GM21737 (cell line): ENCODE results near the gene WASHC4.
"Not testable (repeated sequence)": the region's sequence is repeated elsewhere in the genome, so short reads cannot be mapped to it uniquely, and the experiment has no call there.

Experiments
- ATAC-seq: cut with Tn5 transposase; IDR thresholded peaks from one replicate; pipeline ENCODE4 v1.9.1; 2021; ENCODE audit warnings: mild to moderate bottlenecking, moderate library complexity; ENCODE audit not compliant: unreplicated experiment

Gene WASHC4

GRCh38 chr12:105158876-105159275, 51.3 kb downstream of the WASHC4 start:
- no peak for ATAC-seq

- ATAC-seq, result no peak
Measured at GRCh38 chr12:105162174-105162573, 54.6 kb downstream of the WASHC4 start.

GRCh38 chr12:105164068-105164467, 56.5 kb downstream of the WASHC4 start:
- ATAC-seq, result no peak

- ATAC-seq, result no peak
Measured at GRCh38 chr12:105166736-105167135, 59.2 kb downstream of the WASHC4 start.

- ATAC-seq, result no peak
Measured at GRCh38 chr12:105167346-105167745, 59.8 kb downstream of the WASHC4 start.

GRCh38 chr12:105168006-105168405, 60.5 kb downstream of the WASHC4 start:
- no peak for ATAC-seq

GRCh38 chr12:105170139-105170538, 62.6 kb downstream of the WASHC4 start:
- no peak for ATAC-seq

- no peak for ATAC-seq
Measured at GRCh38 chr12:105171691-105172436, 64.3 kb downstream of the WASHC4 start.

GRCh38 chr12:105175397-105175990, 68.0 kb downstream of the WASHC4 start:
- ATAC-seq, result no peak

- ATAC-seq, result no peak
Measured at GRCh38 chr12:105177208-105177607, 69.7 kb downstream of the WASHC4 start.

- ATAC-seq, result not testable (repeated sequence)
Measured at GRCh38 chr12:105179114-105179513, 71.6 kb downstream of the WASHC4 start.

- not testable (repeated sequence) for ATAC-seq
Measured at GRCh38 chr12:105183406-105183805, 75.9 kb downstream of the WASHC4 start.

- not testable (repeated sequence) for ATAC-seq
Measured at GRCh38 chr12:105183976-105184375, 76.4 kb downstream of the WASHC4 start.

GRCh38 chr12:105189293-105189692, 81.8 kb downstream of the WASHC4 start:
- ATAC-seq, result no peak

- no peak for ATAC-seq
Measured at GRCh38 chr12:105190530-105190929, 83.0 kb downstream of the WASHC4 start.

GRCh38 chr12:105192624-105193225, 85.2 kb downstream of the WASHC4 start:
- no peak for ATAC-seq

- ATAC-seq, result no peak
Measured at GRCh38 chr12:105194947-105195346, 87.4 kb downstream of the WASHC4 start.

GRCh38 chr12:105196090-105196489, 88.6 kb downstream of the WASHC4 start:
- no peak for ATAC-seq

GRCh38 chr12:105198961-105199360, 91.4 kb downstream of the WASHC4 start:
- ATAC-seq, result no peak

GRCh38 chr12:105200385-105200784, 92.9 kb downstream of the WASHC4 start:
- ATAC-seq, result no peak

- ATAC-seq, result no peak
Measured at GRCh38 chr12:105201299-105201698, 93.8 kb downstream of the WASHC4 start.

- no peak for ATAC-seq
Measured at GRCh38 chr12:105202202-105202601, 94.7 kb downstream of the WASHC4 start.
